Heart right ventricle (tissue), 16 donors: ENCODE results near the gene MYO3B. TPM values are rescaled to one million over a fixed set of nuclear protein-coding genes. Genes with fewer than 3 reads are reported as not detected.

Experiments used
- ATAC-seq, 8 donors: fragments of 200-7000 bp; cut with Tn5 transposase; one replicate each; pipeline ENCODE4 v1.9.1; 2020; ENCODE audit warnings: mild to moderate bottlenecking in 8 of 8, moderate library complexity in 8 of 8, moderate number of reproducible peaks in 1 of 8
- DNase-seq, 2 donors: peaks; one replicate each; pipeline ENCODE4 v3.0.0-alpha.2; 2020
- H3K27ac ChIP-seq, 10 donors: fragments of 200-600 bp; sonication (generic) in 2 of 10; one replicate each; pipeline versions ENCODE4 v1.5.0 to v1.8.0; 2020 to 2022; ENCODE audit warnings: mild to moderate bottlenecking in 3 of 10
- H3K27me3 ChIP-seq, 7 donors: fragments of 200-600 bp; one replicate each; pipeline ENCODE4 v1.8.0; 2021 to 2022; ENCODE audit warnings: mild to moderate bottlenecking in 2 of 7
- H3K36me3 ChIP-seq, 9 donors: fragments of 200-600 bp; sonication (generic) in 1 of 9; one replicate each; pipeline versions ENCODE4 v1.5.0 to v1.8.0; 2020 to 2022; ENCODE audit warnings: mild to moderate bottlenecking in 2 of 9
- H3K4me1 ChIP-seq, 9 donors: fragments of 200-600 bp; sonication (generic) in 1 of 9; one replicate each; pipeline versions ENCODE4 v1.5.0 to v1.8.0; 2020 to 2022; ENCODE audit warnings: mild to moderate bottlenecking in 4 of 9
- H3K4me3 ChIP-seq, 10 donors: fragments of 200-600 bp; sonication (generic) in 2 of 10; one replicate each; pipeline versions ENCODE4 v1.5.0 to v1.8.0; 2020 to 2022; ENCODE audit warnings: mild to moderate bottlenecking in 7 of 10, moderate library complexity in 2 of 10
- H3K9me3 ChIP-seq, 11 donors: fragments of 200-600 bp in 10 of 11; sonication (generic) in 2 of 11; one replicate each; pipeline versions ENCODE4 v1.5.0 to v1.8.0; 2013 to 2022; ENCODE audit warnings: mild to moderate bottlenecking in 2 of 11, control low read depth in 1 of 11, moderate library complexity in 1 of 11
- WGBS, 2 donors: extraction: QIAGEN DNeasy Blood & Tissue Kit; methylation state at CpG; one replicate each; pipeline ENCODE4 v1.1.7; 2013; ENCODE audit warnings: inconsistent platforms in 1 of 2; 5-methylcytosine and 5-hydroxymethylcytosine counted together
- intact Hi-C, 10 donors: fragments of 100-400 bp; cut with DNase I; formaldehyde crosslinking; loops; one replicate each; pipeline versions ENCODE4 v1.11.1 to v1.14.2; 2022
- polyA plus RNA-seq, 2 donors: library from polyadenylated mRNA; stranded (reverse); fragments of 200-250 nt; gene quantifications; one replicate each; pipeline ENCODE4 v1.2.3, GENCODE V29; 2013
- total RNA-seq, 10 donors: library from RNA; stranded (reverse); fragmentation: NEBNext Ultra II Directional in 3 of 10; extraction: Animal tissue kit (Norgen Biotek cat#: 25700) in 3 of 10; gene quantifications; one replicate each; pipeline versions ENCODE4 v1.2.1 to v1.2.4, GENCODE V29; 2021 to 2023
- TF ChIP-seq, protein P1 (sequence below), 9 donors: fragments of 200-600 bp; sonication (generic) in 2 of 9; IDR thresholded peaks; one replicate each; pipeline versions ENCODE4 v1.5.0 to v1.8.0; 2021 to 2022; ENCODE audit warnings: antibody characterized with exemption in 9 of 9, mild to moderate bottlenecking in 5 of 9, moderate library complexity in 1 of 9
- donor health status: Arrhythmogenic right ventricular cardiomyopathy.
- donor health status: ischemic (EF 13 %, LVEDD 7.1; RV severe dilation, severe dysfunction).
- donor health status: healthy with polysubstance abuse.
- donor health status: DM: no; HTN: yes; CAD: no.
- donor health status: DM: no; HTN: no; CAD: no.
- donor health status: ischemic (EF 25% LVEDD 6.9; RV normal size, moderate dysfunction).
- donor health status: ischemic (EF 25% LVEDD 5.7; RV mildly dilated, moderate dysfunction).
- donor health status: healthy.
- donor health status: DM: yes; HTN: yes; CAD: no.
- donor health status: Ischemic cardiomyopathy.
- donor health status: ischemic (EF 35%, LVEDD 5.7; RV mildly dilated, moderate dysfunction).
- donor health status: nonischemic (EF 11% LVEDD 7.7; RV severe dilation, severe dysfunction).
- donor health status: DM: yes; HTN: yes; CAD: no.
- donor health status: PGD.
- donor health status: ischemic (EF 29% LVEDD 5.4; RV normal size, mild dysfunction).
- donor health status: nonischemic (EF 23%, LVEDD 6.1; RV moderate dilation, normal function).

Gene MYO3B
- total and polyA plus RNA-seq, 12 donors, result 0.05 to 0.21 (median 0.09) TPM; not detected in 8

- Histone ChIP-seq H3K27me3 (peaks cover 0 to 43% (median 21%) of the 10 kb centered on the region in 7 donors), H3K9me3 (no peaks in the 10 kb centered on the region), H3K36me3 (no peaks in the 10 kb centered on the region), H3K4me1 (no peaks in the 10 kb centered on the region), H3K4me3 (no peak overlapping the region), H3K27ac (no peak overlapping the region)
- TF ChIP-seq, protein P1, sequence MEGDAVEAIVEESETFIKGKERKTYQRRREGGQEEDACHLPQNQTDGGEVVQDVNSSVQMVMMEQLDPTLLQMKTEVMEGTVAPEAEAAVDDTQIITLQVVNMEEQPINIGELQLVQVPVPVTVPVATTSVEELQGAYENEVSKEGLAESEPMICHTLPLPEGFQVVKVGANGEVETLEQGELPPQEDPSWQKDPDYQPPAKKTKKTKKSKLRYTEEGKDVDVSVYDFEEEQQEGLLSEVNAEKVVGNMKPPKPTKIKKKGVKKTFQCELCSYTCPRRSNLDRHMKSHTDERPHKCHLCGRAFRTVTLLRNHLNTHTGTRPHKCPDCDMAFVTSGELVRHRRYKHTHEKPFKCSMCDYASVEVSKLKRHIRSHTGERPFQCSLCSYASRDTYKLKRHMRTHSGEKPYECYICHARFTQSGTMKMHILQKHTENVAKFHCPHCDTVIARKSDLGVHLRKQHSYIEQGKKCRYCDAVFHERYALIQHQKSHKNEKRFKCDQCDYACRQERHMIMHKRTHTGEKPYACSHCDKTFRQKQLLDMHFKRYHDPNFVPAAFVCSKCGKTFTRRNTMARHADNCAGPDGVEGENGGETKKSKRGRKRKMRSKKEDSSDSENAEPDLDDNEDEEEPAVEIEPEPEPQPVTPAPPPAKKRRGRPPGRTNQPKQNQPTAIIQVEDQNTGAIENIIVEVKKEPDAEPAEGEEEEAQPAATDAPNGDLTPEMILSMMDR (IDR thresholded peaks at IDR 0.05), result no peak
- WGBS, 2 donors, result 58 to 63% methylated on average over 6 of the region's 6 CpGs
- no peak for DNase-seq
- no peak for ATAC-seq
- intact Hi-C loops, result no loop called here
Observed at GRCh38 chr2:170695521-170696410, 517.8 kb downstream of the MYO3B start.

DNA sequence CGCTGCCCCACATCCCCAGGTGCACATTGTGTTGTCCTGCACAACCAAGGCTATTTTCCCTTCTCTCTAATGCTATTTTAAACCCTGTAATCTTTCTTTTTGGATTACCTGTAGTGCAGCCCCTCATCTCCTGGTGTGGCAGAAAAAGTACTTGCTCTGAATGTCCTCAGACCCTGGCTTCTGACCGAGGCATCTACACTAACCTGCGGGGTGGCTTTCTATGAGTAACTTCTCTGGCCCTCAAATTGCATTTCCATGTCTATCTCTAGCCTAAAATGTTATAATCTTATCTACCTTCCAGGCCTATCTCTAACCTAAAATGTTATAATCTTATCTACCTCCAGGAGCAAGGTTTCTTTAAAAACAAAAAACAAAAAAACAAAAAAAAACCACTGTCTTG, 519.0 kb downstream of the MYO3B start:
- WGBS, 2 donors, result 77 to 81% methylated on average over 3 of the region's 3 CpGs
- TF ChIP-seq, protein P1 (IDR thresholded peaks at IDR 0.05), result no peak
- Histone ChIP-seq H3K4me1 (no peaks in the 10 kb centered on the region), H3K27me3 (peaks cover 0 to 38% (median 22%) of the 10 kb centered on the region in 7 donors), H3K27ac (no peak overlapping the region), H3K4me3 (no peak overlapping the region), H3K36me3 (no peaks in the 10 kb centered on the region), H3K9me3 (no peaks in the 10 kb centered on the region)
- DNase-seq, result no peak
- ATAC-seq, result no peak
- intact Hi-C loops, result no loop called here

DNA sequence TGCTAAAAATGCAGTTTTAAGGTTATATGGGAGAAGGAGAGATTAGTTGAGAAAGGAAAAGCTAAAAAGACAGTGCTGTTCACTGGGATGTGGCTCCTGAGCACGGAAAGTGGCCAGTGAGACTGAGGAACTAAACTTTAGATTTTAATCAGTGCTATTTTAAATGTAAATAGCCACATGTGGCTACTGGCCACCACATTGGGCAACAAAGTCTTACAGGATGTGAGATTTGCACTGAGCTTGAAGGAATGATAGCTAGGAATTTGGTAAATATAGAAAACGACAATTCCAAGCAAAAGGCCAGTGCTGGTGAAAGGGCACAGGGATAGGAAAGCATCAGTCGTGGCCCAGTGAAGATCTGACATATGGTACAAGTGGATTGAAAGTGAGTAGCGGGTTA, 523.1 kb downstream of the MYO3B start:
- intact Hi-C loops, result no loop called here
- 72 to 78% methylated on average over 4 of the region's 4 CpGs for WGBS, 2 donors
- Histone ChIP-seq H3K4me1 (no peaks in the 10 kb centered on the region), H3K9me3 (peaks cover 0 to 3% (median 0%) of the 10 kb centered on the region in 11 donors), H3K27me3 (peaks cover 0 to 35% (median 28%) of the 10 kb centered on the region in 7 donors), H3K36me3 (no peaks in the 10 kb centered on the region), H3K27ac (no peak overlapping the region), H3K4me3 (no peak overlapping the region)
- no peak for DNase-seq
- TF ChIP-seq, protein P1 (IDR thresholded peaks at IDR 0.05), result no peak
- ATAC-seq, result no peak

- Histone ChIP-seq H3K36me3 (no peaks in the 10 kb centered on the region), H3K27me3 (peaks cover 0 to 55% (median 25%) of the 10 kb centered on the region in 7 donors), H3K4me3 (no peak overlapping the region), H3K9me3 (peaks cover 0 to 3% (median 0%) of the 10 kb centered on the region in 11 donors), H3K4me1 (no peaks in the 10 kb centered on the region), H3K27ac (no peak overlapping the region)
- TF ChIP-seq, protein P1 (IDR thresholded peaks at IDR 0.05), result no peak
- ATAC-seq, result no peak
- DNase-seq, result no peak
- WGBS, 2 donors, result 79 to 84% methylated on average over 4 of the region's 4 CpGs
- intact Hi-C loops, result no loop called here
Observed at GRCh38 chr2:170703776-170704476, 526.0 kb downstream of the MYO3B start.
